Panc1 (cell line): ENCODE data around the gene C4orf17.

Experiments
- CTCF ChIP-seq: fragments of 450-650 bp; IDR thresholded peaks from 2 replicates; pipeline ENCODE4 v1.5.1; 2017; ENCODE audit warnings: mild to moderate bottlenecking
- POLR2AphosphoS5 ChIP-seq: IDR thresholded peaks from 2 replicates; pipeline ENCODE4 v1.6.1; 2012; ENCODE audit warnings: mild to moderate bottlenecking, low read depth, low read length, moderate library complexity
- REST ChIP-seq, 2 experiments: IDR thresholded peaks; 2 replicates each; pipeline ENCODE4 v1.6.1; 2011 to 2012; ENCODE audit warnings: low read depth in 2 of 2, control low read depth in 1 of 2, low read length in 1 of 2, mild to moderate bottlenecking in 1 of 2, moderate library complexity in 1 of 2; ENCODE audit not compliant: insufficient read depth in 1 of 2
- SIN3A ChIP-seq: IDR thresholded peaks from 2 replicates; pipeline ENCODE4 v1.6.1; 2012; ENCODE audit warnings: low read depth, mild to moderate bottlenecking, low read length, moderate library complexity, borderline replicate concordance; ENCODE audit not compliant: insufficient read depth

GRCh38 chr4:99506781-99507180 is 4.0 kb upstream of the C4orf17 start:
- TF ChIP-seq SIN3A (no peak), CTCF (no peak), REST (IDR thresholded peaks at IDR 0.05; ENCODE audit: insufficient read depth in 1 of 2, low read depth in 2 of 2, low read length in 1 of 2) (no peak), POLR2AphosphoS5 (no peak)
